Osteoblast (primary cell): ENCODE measurements around the gene OR1I1. TPM values are rescaled to one million over a fixed set of nuclear protein-coding genes. Genes with fewer than 3 reads are reported as not detected.

Experiments used
- DNase-seq: peaks from one replicate; pipeline ENCODE4 v3.0.0; 2011; ENCODE audit warnings: low spot score, mixed read lengths; ENCODE audit not compliant: insufficient read length; ENCODE audit errors: missing footprints
- H2AFZ ChIP-seq: 2 replicates; pipeline ENCODE4 v1.6.0; 2011; ENCODE audit warnings: mild to moderate bottlenecking, low read length
- H3K27ac ChIP-seq: 2 replicates; pipeline ENCODE4 v1.5.1; 2011; ENCODE audit warnings: mild to moderate bottlenecking, low read depth, low read length, moderate library complexity
- H3K27me3 ChIP-seq: 2 replicates; pipeline ENCODE4 v1.6.0; 2012; ENCODE audit warnings: mild to moderate bottlenecking, control low read depth, inconsistent platforms, low read length, moderate library complexity; ENCODE audit not compliant: insufficient read depth
- H3K36me3 ChIP-seq: 2 replicates; pipeline ENCODE4 v1.5.1; 2011; ENCODE audit warnings: mild to moderate bottlenecking, low read length, control low read depth, moderate library complexity; ENCODE audit not compliant: insufficient read depth
- H3K4me1 ChIP-seq: 2 replicates; pipeline ENCODE4 v1.5.1; 2011; ENCODE audit warnings: mild to moderate bottlenecking, low read length, control low read depth, moderate library complexity; ENCODE audit not compliant: insufficient read depth
- H3K4me2 ChIP-seq: 2 replicates; pipeline ENCODE4 v1.6.0; 2011; ENCODE audit warnings: mild to moderate bottlenecking, low read length; ENCODE audit not compliant: insufficient read depth
- H3K4me3 ChIP-seq: fragments of 200-600 bp; sonication (generic); 3 replicates; pipeline ENCODE4 v1.5.1; 2012; ENCODE audit warnings: mild to moderate bottlenecking, low read length, inconsistent platforms; ENCODE audit not compliant: insufficient read depth
- H3K79me2 ChIP-seq: 2 replicates; pipeline ENCODE4 v1.6.0; 2012; ENCODE audit warnings: mild to moderate bottlenecking, low read length, control low read depth, inconsistent platforms; ENCODE audit not compliant: insufficient read depth
- H3K9me3 ChIP-seq: 2 replicates; pipeline ENCODE4 v1.5.1; 2011; ENCODE audit warnings: low read depth, low read length, control low read depth
- H4K20me1 ChIP-seq: 2 replicates; pipeline ENCODE4 v1.6.0; 2012; ENCODE audit warnings: mild to moderate bottlenecking, low read length, control low read depth; ENCODE audit not compliant: insufficient read depth
- total RNA-seq: library from RNA; depleted of rRNA; stranded (reverse); fragments of >200 nt; gene quantifications from 2 replicates; pipeline ENCODE4 v1.2.3, GENCODE V29; 2012
- TF ChIP-seq, protein P1 (sequence below): IDR thresholded peaks from 2 replicates; pipeline ENCODE4 v1.5.1; 2011; ENCODE audit warnings: mild to moderate bottlenecking, low read depth, low read length, moderate library complexity; ENCODE audit errors: extremely low read depth

Gene OR1I1
- total RNA-seq, 1 donor: not detected

DNA sequence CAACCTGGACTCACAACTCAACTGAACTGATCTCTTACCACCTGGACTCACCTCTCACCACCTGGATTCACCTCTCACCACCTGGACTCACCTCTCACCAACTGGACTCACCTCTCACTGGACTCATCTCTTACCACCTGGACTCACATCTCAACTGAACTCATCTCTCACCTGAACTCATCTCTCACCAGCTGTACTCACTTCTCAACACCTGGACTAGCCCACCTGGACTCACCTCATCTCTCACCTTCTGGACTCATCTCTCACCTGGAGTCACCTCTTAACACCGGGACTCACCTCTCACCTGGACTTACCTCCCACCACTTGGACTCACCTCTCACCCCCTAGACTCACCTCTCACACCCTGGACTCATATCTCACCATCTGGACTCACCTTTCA lies 40.0 kb upstream of the OR1I1 start:
- TF ChIP-seq, protein P1, sequence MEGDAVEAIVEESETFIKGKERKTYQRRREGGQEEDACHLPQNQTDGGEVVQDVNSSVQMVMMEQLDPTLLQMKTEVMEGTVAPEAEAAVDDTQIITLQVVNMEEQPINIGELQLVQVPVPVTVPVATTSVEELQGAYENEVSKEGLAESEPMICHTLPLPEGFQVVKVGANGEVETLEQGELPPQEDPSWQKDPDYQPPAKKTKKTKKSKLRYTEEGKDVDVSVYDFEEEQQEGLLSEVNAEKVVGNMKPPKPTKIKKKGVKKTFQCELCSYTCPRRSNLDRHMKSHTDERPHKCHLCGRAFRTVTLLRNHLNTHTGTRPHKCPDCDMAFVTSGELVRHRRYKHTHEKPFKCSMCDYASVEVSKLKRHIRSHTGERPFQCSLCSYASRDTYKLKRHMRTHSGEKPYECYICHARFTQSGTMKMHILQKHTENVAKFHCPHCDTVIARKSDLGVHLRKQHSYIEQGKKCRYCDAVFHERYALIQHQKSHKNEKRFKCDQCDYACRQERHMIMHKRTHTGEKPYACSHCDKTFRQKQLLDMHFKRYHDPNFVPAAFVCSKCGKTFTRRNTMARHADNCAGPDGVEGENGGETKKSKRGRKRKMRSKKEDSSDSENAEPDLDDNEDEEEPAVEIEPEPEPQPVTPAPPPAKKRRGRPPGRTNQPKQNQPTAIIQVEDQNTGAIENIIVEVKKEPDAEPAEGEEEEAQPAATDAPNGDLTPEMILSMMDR: no peak
- H3K27ac ChIP-seq: no peak overlapping the region
- no peaks in the 10 kb centered on the region for H3K9me3 ChIP-seq
- DNase-seq: no peak
- H3K4me2 ChIP-seq: no peak overlapping the region
- no peaks in the 10 kb centered on the region for H3K79me2 ChIP-seq
- H3K4me1 ChIP-seq: no peaks in the 10 kb centered on the region
- peaks cover 3% of the 10 kb centered on the region for H3K27me3 ChIP-seq
- no peak overlapping the region for H2AFZ ChIP-seq
- H3K36me3 ChIP-seq: no peaks in the 10 kb centered on the region
- no peak overlapping the region for H3K4me3 ChIP-seq
- no peaks in the 10 kb centered on the region for H4K20me1 ChIP-seq

DNA sequence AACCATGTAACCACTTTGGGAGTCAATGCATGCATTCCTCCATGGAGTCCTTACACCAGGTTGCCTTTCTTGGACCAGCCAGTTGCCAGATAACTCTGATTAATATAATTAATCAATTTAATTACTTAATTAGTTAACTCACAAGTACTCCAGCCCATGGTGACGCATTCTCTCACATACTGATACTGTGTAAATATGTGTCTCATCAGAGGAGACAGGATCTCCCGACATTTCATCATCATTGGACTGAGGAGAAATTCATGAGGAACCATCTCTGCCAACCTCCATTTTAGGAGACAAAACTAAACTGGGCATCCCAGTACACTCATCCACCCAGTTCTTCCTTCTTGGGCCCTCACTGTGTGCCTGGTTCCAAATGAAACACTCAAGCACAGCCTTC lies 39.2 kb upstream of the OR1I1 start:
- no peaks in the 10 kb centered on the region for H3K36me3 ChIP-seq
- no peaks in the 10 kb centered on the region for H3K4me1 ChIP-seq
- no peak overlapping the region for H2AFZ ChIP-seq
- H3K9me3 ChIP-seq: no peaks in the 10 kb centered on the region
- no peak overlapping the region for H3K4me2 ChIP-seq
- H3K4me3 ChIP-seq: no peak overlapping the region
- TF ChIP-seq, protein P1: no peak
- DNase-seq: no peak
- no peaks in the 10 kb centered on the region for H3K79me2 ChIP-seq
- H3K27me3 ChIP-seq: no peaks in the 10 kb centered on the region
- no peak overlapping the region for H3K27ac ChIP-seq
- H4K20me1 ChIP-seq: no peaks in the 10 kb centered on the region

GRCh38 chr19:15045506-15045905 lies 36.5 kb upstream of the OR1I1 start:
- Histone ChIP-seq H3K9me3 (no peaks in the 10 kb centered on the region), H3K79me2 (no peaks in the 10 kb centered on the region), H3K4me1 (no peaks in the 10 kb centered on the region), H2AFZ (no peak overlapping the region), H3K36me3 (no peaks in the 10 kb centered on the region), H3K4me2 (no peak overlapping the region), H4K20me1 (no peaks in the 10 kb centered on the region), H3K4me3 (no peak overlapping the region), H3K27me3 (no peaks in the 10 kb centered on the region), H3K27ac (no peak overlapping the region)
- DNase-seq: no peak
- TF ChIP-seq, protein P1: no peak

- no peaks in the 10 kb centered on the region for H3K4me1 ChIP-seq
- H3K79me2 ChIP-seq: no peaks in the 10 kb centered on the region
- TF ChIP-seq, protein P1: no peak
- H3K9me3 ChIP-seq: no peaks in the 10 kb centered on the region
- H3K27ac ChIP-seq: no peak overlapping the region
- no peaks in the 10 kb centered on the region for H4K20me1 ChIP-seq
- no peaks in the 10 kb centered on the region for H3K27me3 ChIP-seq
- no peak for DNase-seq
- no peaks in the 10 kb centered on the region for H3K36me3 ChIP-seq
- no peak overlapping the region for H3K4me3 ChIP-seq
- H3K4me2 ChIP-seq: no peak overlapping the region
- H2AFZ ChIP-seq: no peak overlapping the region
Measured at GRCh38 chr19:15047680-15048079, 34.3 kb upstream of the OR1I1 start.
